ENCODE data around the gene CHGA. TPM values are rescaled to one million over a fixed set of nuclear protein-coding genes. Genes with fewer than 3 reads are reported as not detected.

The CHGA gene
- total and polyA plus RNA-seq, 4 donors: 0.05 TPM; not detected in 3

GRCh38 chr14:92973798-92974372, 50.9 kb downstream of the CHGA start:
- no peak overlapping the region for H3K4me3 ChIP-seq (ENCODE audit: low read depth in 1 of 3, low read length in 3 of 3)
- peaks cover 16 to 33% (median 23%) of the 10 kb centered on the region in 4 donors for H3K4me1 ChIP-seq (ENCODE audit: control insufficient read depth in 4 of 4, insufficient read depth in 4 of 4, low read length in 3 of 4)
- peak overlapping the region; percentile 60 to 72 for H3K27ac ChIP-seq (ENCODE audit: low read depth in 1 of 2, low read length in 2 of 2)
- 55% methylated on average over 9 of the region's 9 CpGs for whole genome bisulfite sequencing
- H3K9ac ChIP-seq (ENCODE audit: low read depth in 1 of 2, low read length in 2 of 2): no peak overlapping the region
- TF ChIP-seq ZBTB33 (IDR thresholded peaks at IDR 0.05) (no peak), JUND (IDR thresholded peaks at IDR 0.05) (peak in 1 of 2 donors; percentile 61), HNF4A (conservative IDR thresholded peaks at IDR 0.05) (peak in 1 of 2 donors; percentile 17)
- peaks cover 0 to 2% (median under 1%) of the 10 kb centered on the region in 4 donors for H3K36me3 ChIP-seq (ENCODE audit: control insufficient read depth in 4 of 4, insufficient read depth in 3 of 4, low read depth in 1 of 4, low read length in 3 of 4)
- no peaks in the 10 kb centered on the region for H3K27me3 ChIP-seq (ENCODE audit: control insufficient read depth in 4 of 4, insufficient read depth in 4 of 4, low read length in 3 of 4)
- DNase-seq (ENCODE audit: low spot score): no peak
- peaks cover 0 to 5% (median 2%) of the 10 kb centered on the region in 4 donors for H3K9me3 ChIP-seq (ENCODE audit: control insufficient read depth in 4 of 4, low read length in 3 of 4)

GRCh38 chr14:92974541-92975345, 51.8 kb downstream of the CHGA start:
- H3K27ac ChIP-seq (ENCODE audit: low read depth in 1 of 2, low read length in 2 of 2): peak overlapping the region; percentile 60 to 72
- no peak overlapping the region for H3K4me3 ChIP-seq (ENCODE audit: low read depth in 1 of 3, low read length in 3 of 3)

More at GRCh38 chr14:92974541-92975345, 51.8 kb downstream of the CHGA start:
- peaks cover 0 to 2% (median under 1%) of the 10 kb centered on the region in 4 donors for H3K36me3 ChIP-seq (ENCODE audit: control insufficient read depth in 4 of 4, insufficient read depth in 3 of 4, low read depth in 1 of 4, low read length in 3 of 4)
- no peak overlapping the region for H3K9ac ChIP-seq (ENCODE audit: low read depth in 1 of 2, low read length in 2 of 2)
- H3K4me1 ChIP-seq (ENCODE audit: control insufficient read depth in 4 of 4, insufficient read depth in 4 of 4, low read length in 3 of 4): peaks cover 14 to 30% (median 22%) of the 10 kb centered on the region in 4 donors
- TF ChIP-seq SP1 (IDR thresholded peaks at IDR 0.05): no peak
- no peak for TF ChIP-seq EGR1 (IDR thresholded peaks at IDR 0.05; ENCODE audit: low read depth in 2 of 2)
- no peak for TF ChIP-seq NR2F2 (IDR thresholded peaks at IDR 0.05)
- TF ChIP-seq FOXA2 (IDR thresholded peaks at IDR 0.05): no peak
- no peak for TF ChIP-seq YY1 (IDR thresholded peaks at IDR 0.05)
- no peak for TF ChIP-seq RXRA (IDR thresholded peaks at IDR 0.05)
- no peak for TF ChIP-seq ZBTB33 (IDR thresholded peaks at IDR 0.05)
- no peak for TF ChIP-seq REST (IDR thresholded peaks at IDR 0.05)
- no peak for TF ChIP-seq GABPA (IDR thresholded peaks at IDR 0.05 in 1 of 2, conservative IDR thresholded peaks at IDR 0.05 in 1 of 2)
- no peak for TF ChIP-seq MAX (IDR thresholded peaks at IDR 0.05)
- no peak for TF ChIP-seq RAD21 (IDR thresholded peaks at IDR 0.05)
- TF ChIP-seq JUND (IDR thresholded peaks at IDR 0.05): no peak
- no peak for TF ChIP-seq TAF1 (conservative IDR thresholded peaks at IDR 0.05)
- TF ChIP-seq ATF3 (IDR thresholded peaks at IDR 0.05): no peak
- no peak for TF ChIP-seq HNF4G (IDR thresholded peaks at IDR 0.05)
- no peak for TF ChIP-seq CTCF (IDR thresholded peaks at IDR 0.05; ENCODE audit: low read depth, low read length, missing input control)
- TF ChIP-seq FOXA1 (IDR thresholded peaks at IDR 0.05): no peak
- TF ChIP-seq HNF4A (conservative IDR thresholded peaks at IDR 0.05): no peak
- 97% methylated on average over 17 of the region's 17 CpGs for WGBS
- H3K27me3 ChIP-seq (ENCODE audit: control insufficient read depth in 4 of 4, insufficient read depth in 4 of 4, low read length in 3 of 4): no peaks in the 10 kb centered on the region
- DNase-seq (ENCODE audit: low spot score): no peak
- H3K9me3 ChIP-seq (ENCODE audit: control insufficient read depth in 4 of 4, low read length in 3 of 4): peaks cover 0 to 5% (median 2%) of the 10 kb centered on the region in 4 donors

Data from liver (tissue), 9 donors.